Inflammatory macrophage (primary cell): ENCODE measurements around the gene LARP4B.

Source experiments
- DNase-seq, 2 donors: peaks; one replicate each; pipeline ENCODE4 v3.0.0-alpha.2; 2020 to 2022

Gene LARP4B

DNA sequence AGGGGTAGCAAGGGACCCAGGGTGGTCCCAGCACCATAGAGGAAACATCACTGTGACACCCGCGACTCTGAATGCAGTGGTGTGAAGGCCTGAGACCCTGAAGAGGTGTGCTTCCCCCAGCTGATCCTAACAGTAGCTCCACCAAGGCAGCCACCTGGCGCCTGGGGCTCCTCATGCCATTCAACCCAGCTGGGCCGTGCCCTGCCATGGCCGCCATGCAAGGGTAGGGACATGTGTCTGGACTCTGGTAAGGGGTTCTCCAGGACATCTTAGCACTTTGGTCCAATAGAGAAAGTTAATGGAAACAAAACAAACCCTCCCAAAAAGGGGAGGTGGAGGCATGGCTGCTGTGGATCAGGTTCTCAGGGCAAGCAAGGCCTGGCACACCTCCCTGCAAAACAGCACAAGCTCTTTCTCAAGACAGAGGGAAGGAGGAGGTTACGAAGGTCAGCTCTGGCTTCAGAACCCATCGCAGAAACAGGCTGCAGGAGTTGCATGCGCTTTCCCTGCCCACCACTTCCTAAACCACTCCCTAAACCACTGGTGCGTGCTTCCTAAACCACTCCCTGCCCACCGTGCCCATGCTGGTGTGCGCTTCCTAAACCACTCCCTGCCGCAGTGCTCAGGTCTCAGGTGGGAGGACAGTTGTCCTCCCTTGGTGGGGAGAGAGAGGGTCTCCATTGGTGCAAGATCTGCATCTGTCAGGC, 108.7 kb downstream of the LARP4B start:
- peak; percentile 81 to 87 for DNase-seq

DNA sequence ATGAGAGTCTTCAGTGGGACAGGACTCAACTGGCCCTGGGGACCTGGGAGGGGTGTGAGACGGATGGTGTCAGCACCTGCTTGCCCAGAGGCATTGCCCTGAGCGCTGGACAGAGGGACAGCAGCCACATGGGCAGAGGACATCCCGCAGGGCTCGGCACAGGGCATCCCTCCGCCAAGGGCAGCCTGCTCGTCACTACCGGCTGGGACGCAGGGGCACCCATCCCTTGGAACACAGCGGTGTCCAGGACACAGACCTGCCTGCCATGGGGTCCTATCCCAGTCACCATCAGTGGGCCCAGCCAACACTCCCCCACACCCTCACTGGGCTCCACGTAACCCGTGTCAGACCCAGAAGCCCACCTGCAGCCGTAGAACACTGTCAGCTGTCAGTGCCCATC, 109.3 kb downstream of the LARP4B start:
- no peak for DNase-seq

DNA sequence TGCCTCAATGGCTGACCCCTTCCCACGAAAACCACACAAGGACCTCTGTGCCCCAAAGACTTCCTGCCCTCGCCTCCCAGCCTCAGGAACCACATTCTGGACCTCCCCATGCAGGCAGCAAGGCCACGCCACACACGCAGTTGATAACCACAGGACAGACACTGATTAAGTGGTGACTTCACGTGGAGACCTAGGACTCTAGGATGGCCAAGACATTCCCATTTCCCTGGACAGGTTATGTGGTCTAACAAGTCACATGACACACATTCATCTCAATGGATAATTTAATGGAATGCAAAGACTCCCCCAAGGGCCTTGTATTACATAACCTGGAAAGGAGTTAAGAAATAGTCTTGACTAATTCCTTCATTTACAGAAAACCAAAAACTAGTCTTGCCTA, 110.2 kb downstream of the LARP4B start:
- DNase-seq, result peak in 1 of 2 donors; percentile 35

DNA sequence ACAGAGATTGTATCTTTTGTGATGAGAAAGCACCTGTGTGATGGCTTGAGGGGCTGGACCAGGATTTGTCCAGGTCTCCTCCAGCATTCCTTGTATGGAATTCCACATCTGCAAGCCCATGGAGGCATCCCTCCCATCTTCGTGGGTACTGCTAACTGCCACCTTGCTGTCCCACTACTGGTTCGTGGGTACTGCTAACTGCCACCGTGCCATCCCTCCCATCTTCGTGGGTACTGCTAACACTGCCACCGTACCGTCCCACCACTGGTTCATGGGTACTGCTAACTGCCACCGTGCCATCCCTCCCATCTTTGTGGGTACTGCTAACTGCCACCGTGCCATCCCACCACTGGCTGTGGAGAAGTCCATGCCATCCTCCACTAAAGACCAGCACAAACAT, 111.7 kb downstream of the LARP4B start:
- DNase-seq, result no peak

DNA sequence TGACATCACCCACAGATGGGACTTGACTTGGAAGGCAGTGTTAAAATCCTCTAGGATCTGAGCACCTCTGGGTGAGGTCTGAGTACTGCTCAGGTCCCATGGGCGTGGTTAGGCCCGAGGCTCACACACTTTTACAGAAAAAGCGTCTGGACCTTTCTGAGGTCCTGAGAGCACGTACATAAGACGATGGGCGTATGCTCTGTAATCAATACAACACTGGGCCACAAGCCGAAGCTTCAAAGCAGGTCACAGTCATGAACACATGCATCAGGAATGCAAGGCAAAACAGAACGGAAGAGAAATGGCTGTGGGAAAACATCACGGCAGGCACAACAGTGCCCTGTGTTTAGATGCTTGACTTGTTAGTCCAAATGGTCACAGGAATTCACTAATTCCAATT, 112.2 kb downstream of the LARP4B start:
- no peak for DNase-seq

DNA sequence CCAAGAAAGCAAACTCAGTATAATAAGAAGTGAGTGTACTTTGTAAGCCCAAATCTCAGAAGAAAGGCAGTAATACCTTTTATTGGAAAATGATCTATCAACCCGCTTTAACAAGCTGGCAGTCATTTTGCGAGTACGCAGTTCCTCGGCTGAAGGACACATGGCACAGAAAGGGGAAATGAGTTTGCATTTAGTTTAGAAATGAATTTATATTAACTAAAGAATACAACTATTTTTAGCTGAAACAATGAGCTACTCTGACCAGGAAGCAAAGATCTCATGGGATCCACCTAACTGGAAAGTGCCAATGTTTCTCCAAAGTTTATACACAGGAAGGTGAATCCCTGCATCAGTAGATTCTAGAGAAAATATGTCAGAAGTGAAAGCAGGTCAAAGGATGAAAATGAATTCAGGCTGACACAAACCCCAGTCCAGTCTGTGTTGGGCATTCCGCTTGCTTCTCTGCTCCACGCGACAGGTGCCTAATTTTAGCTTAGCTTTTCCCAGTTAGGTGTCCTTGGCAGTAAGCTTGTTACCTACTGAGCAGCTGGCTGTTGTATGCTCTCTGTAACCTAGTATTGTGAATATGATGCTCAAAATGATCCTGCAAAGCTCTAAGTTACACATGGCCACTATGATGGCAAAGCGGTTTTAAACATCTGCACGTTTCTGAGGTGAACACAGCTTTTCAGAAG, 112.8 kb downstream of the LARP4B start:
- DNase-seq, result peak; percentile 9 to 26

DNA sequence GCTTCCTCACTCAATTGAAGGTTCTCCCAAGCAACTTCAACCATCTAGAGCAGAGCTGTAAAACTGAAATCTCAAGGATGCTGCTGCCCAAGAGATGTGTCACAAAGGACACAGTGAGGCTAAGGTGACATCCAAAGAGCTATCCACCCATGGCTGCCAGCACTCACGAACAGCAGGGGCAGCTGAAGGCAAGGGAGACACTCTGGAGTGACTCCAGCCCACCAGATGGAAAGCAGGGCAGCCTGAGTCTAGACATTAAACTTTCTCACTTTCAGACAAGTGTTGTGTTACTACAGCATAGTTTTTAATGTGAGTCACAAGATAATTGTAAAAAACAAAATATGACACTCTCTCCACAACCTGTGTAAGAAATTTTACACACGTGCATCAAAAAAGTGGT, 113.5 kb downstream of the LARP4B start:
- no peak for DNase-seq

DNA sequence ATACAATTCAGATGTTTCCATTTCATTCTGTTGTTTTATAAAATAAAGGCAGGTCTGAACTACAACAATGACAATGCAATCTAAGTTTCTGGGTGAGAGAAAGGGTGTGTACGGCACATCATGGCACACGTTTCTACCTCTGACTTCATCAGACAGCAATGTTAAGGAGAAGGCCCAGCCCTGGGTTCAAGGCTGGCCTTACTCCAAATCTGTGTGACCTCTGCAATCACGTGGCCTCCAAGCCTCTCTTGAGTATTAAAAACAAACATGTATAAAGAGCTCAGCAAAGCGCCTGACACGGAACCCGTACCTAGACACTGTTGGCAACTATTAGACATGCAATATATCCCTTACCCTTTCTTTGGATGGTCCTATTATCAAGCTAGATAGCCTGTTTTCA, 114.1 kb downstream of the LARP4B start:
- no peak for DNase-seq

DNA sequence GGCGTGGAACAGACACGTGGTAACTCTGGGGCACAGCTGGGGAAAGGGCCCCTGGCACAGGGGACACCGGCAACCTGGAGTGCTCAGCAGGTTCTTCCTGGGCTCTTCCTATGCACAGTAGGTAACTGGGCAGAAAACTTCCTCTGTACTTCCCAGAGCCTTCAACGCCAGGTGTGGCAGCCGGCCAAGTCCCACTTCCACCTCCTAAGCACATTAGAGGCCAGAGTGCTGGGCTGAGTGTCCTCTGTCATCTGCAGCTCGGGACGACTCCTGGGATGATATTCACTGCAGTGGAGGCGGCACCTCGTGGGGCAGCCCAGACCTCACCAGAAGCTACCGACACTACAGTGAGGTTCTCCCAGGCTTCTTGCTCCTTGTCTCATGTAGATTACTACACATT, 114.5 kb downstream of the LARP4B start:
- DNase-seq, result no peak

DNA sequence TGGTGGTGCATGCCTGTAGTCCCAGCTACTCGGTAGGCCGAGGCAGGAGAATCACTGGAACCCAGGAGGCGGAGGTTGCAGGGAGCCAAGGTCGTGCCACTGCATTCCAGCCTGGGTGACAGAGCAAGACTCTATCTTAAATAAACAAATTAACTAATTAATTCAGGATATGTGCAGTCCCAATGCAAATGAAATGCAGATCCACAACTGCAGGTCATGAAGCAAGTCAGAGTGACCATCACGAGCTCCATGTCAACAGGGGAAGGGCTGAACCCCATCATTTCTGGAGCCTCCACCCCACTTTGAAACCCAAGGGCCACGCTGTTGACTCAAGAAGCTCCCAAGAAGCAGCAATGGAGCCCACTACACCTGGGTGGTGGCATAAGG, 115.4 kb downstream of the LARP4B start:
- no peak for DNase-seq

DNA sequence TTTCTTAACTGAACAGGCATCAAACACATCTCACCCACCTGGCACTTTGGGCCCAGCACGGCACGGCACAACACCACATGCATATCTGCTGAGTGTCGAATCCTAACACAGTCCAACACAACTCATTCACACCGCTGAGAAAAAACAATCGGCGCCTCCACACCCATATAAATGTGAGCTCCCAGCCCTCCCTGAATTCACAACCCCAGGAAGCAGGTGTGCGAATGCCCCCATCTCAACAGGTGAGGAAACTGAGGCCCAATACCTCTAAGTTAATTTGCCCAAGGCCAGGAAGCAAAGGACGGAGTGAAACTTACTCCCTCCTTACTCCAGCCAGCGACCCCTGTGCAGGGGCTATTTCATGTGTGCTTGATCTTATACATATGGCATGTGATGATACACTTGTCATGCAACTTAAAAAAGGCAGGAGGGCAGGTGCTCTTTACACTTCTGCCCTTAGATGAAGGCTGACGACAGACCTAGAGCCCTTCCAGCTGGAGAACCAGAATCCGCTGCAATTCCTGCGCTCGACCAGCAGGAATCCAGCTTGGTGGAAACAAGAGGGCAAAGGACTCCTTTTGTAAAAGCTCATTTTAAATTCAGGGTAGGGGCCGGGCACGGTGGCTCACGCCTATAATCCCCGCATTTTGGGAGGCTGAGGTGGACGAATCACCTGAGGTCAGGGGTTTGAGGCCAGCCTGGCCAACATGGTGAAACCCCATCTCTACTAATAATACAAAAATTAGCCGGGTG, 116.0 kb downstream of the LARP4B start:
- DNase-seq, result no peak

DNA sequence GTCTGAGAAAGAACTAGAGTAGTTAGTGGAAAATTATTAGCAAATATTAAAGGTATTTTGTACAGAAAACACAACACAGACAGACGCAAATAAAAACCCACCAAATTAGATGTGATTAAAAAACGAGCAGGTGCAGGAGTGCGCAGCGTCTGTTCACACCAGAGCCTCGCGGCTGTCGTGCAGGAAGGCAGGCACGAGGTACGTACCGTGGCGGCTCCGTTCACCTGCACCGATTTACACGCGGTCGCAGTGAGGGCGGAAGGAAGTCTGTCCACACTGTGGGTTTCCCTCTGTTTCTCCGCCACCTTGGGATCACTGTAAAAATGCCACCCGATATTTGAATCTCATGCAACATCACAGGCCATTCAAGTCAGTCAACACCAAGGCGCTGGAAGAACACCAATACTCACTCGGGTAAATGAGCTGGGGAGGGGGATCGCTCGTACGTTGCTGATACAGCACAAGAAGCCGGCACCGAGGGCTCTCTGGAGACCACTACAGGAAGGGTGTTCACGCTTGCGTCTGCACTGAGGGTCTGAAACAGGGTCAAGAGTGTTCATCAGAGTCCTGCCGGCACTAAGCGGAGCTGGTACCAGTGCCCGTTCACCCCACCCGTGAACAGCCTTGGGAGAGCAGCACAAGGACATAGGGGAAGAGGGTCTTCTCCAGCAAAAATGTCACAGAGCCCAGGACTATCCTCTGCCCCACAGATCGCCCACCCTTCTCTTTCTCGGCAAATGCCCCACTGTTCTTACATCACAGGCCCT, 116.8 kb downstream of the LARP4B start:
- DNase-seq, result no peak

DNA sequence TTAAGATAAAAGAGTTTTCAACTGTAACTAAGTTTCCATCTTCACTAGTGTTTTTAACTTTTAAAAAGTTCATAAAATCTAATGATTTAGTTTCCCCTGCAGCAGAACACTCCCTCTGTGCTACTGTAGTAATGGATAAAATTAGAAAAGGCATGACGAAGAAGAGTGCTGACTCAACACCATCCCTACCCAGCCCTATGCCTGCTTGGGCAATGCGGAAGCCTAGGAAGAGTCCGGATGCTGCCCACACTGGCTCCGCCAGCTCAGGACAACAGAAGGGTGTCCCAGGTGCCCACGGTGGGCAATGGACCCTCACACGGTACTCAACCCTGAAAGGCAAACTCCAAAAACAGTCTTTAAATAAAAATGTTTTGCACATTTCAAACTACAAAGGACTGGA, 118.2 kb downstream of the LARP4B start:
- no peak for DNase-seq

DNA sequence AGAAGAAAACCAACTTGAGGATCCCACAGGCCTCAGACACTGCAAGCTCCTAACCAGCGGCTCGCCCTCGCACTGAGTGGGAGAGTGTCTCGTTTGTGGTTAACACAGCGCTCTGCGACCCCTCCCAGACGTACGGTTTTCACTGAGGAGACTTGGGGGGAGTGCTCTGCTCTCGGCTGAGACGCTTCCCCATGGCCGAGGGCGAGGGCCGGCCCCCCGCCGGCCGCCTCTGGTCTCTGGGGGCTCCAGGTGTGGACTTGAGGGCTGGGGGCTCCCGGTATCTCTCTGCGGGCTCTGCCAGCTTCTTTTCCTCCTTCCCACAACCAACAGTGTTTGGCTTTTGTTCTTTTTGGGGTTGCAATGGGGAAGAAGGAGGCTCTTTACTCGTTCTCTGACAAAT, 118.7 kb downstream of the LARP4B start:
- no peak for DNase-seq

DNA sequence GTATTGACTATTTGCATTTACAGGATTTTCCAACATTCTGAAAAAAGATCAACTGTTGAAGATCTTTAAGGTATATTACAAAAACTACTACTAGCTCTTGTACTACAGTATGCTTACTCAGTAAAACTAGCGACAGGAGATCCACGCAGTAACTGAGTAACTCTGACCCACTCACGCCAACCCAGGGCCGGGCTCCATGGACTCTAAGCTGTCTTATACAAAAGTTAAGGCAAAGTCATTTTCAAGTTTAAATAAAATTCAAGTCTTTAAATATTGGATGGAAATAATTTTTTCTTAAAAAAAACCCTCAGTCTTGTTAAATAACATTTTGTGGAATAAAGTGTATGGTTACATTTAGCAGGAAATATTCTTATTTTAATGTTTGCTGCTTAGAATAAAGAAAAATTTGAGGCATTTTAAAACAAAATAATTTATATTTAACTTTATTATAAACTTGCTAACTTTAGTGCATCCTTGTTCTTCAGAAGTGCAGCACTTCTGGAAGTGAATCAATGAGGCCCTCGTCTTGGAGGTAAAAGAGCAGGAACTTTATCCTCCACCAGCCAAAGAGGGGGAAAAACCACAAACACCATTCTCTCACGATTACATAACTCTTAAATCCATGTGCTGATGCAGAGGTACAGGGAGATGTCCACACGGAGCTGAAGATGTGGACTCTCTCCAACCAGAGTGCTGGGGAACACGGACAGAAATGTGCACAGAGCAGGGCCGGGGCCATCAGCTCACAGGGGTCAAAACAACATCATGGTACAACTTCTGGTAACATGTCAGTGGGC, 119.9 kb downstream of the LARP4B start:
- no peak for DNase-seq

DNA sequence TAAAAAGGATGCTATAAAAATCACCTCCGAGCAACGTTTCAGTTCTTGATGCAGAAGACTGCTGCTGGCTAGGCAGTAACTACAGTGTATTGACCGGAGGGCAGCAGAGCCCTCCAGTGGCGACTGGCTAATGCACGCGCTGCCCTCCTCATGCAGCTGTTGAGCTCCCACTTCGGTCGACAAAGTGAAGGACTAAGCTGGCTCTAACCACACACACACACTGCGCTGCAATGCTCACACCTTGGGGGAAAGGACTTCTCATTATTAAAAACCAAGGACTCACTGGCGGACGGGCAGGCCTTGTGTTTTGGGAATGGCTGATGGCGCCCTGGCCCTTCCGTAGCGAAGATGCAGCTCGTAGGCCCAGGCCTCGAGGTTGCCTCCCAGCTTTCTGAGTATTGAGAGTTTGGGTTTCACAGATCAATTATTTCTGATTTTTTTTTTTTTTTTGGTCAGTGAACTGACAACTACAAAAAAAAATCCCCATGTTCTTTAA, 121.1 kb downstream of the LARP4B start:
- no peak for DNase-seq

DNA sequence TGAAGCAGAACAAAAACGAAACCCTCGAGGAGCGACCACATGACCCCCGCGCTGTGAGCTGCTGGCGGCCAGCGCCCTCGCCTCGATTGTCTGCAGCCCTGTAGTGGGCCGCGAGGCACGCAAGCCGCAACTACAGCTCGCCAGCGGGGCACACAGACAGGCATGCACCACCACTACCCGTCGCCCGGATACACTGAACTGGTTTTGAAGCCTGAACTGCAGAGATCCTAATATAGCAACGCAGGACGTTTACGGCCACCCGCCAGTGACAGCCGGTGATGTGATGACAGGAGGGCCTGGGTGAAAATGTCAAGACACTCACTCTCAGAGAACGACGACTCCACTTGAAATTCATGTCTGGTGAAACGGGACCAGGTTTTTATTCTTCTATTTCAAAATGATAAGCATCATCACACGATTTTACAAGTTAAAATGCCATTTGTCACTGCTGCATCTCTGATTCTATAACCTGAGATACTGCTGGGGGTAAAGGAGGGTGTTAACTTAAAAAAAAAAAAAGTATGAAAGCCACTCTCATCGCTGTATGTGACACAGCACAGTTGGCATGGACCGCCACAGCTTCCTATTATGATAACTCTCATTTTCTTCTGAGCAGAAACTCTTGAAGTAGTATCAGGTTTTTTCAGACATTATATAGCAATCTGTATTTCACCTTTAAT, 121.7 kb downstream of the LARP4B start:
- DNase-seq, result no peak

DNA sequence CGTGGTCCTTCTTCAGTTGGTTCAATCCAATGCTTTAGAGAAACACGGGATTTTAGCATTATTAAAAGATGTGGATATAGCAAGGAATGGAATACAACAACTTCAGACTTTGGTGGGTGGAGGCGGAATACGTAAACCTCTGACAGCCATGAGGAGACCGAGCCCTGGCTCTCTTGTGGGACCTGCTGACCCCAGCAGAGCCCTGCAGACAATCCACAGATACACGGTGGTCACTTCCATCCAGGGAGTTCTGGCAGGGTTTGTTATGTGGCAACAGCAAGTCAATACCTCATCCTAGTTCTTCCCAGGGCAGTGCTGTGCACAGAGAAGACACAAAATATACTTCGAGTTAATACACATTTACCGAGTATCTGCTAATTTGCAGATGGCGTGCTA, 123.5 kb downstream of the LARP4B start:
- DNase-seq, result no peak

DNA sequence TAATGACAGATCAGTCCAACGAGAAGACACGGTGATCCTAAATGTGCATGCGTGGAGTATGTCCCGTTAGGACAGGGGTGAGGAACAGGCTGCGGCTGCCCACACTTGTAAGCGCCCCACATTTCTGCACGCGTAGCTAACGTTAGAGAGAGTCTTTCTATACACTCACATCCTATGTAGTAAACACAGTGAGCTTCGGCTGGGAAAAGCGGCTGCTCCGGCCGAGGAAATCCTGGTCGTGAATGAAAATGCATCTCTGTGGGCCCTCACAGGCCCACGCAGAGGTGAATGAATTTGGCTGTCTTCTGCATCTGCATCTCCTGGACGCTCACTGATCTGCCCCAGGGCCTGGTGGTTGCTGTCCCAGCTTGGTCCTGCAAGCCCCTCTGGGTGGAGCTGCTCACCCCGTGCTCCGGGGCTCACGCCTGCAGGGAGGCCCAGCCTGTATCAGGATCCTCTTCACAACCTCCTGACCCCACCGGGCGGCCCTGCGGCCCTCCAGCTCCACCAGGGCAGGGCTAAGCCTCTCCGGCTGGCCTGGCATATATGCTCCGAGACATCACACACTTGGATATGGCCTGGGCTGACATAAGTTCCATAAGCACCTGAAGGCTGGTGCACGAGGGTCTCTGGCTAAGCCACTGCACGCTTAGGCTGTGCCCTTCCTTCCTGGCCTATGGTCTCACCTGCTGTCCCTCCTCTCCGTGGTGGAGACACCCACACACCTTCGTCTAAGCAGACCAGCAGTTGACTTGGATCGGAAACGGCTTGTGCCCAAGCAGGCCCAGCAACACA, 124.1 kb downstream of the LARP4B start:
- no peak for DNase-seq

DNA sequence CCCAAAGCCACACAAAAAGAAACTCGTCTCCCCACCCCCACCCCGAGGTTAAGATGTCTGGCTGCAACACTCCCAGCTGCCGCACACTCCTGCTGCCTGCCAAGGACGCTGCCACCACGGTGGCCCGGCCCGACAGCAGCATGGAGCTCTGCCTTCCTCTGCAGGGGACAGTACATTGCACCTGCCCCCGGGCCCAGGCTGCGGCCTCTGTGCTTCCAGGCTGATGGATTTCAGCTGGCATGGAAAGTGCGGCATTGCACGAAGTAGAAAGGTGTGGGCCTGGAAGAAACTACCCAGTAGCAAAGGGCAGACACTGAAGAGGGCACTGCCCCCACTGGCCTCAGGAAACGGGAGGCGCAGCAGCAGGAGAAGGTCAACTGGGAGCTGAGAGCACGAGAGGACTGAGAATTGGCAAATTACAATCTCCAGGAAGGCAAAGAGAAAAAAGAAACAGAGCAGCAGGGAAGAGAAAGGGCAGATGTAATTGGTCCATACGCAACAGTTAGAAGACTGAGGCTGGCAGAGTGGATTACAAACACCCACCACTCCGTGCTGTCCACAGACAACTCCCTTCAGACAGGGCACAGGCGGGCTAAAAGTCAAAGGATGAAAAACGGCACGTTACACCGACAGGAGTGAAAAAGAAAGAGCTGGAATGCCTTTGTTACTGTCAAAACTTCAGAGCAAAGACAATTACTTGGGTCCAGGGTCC, 124.9 kb downstream of the LARP4B start:
- DNase-seq, result no peak
